ENCODE results near the gene ASCL5.

The ASCL5 gene

GRCh38 chr1:201074018-201074417 is 53.0 kb downstream of the ASCL5 start:
- TF ChIP-seq EZH2 (optimal IDR thresholded peaks at IDR 0.05; ENCODE audit: low read depth, low read length), result no peak
- TF ChIP-seq CTCF (IDR thresholded peaks at IDR 0.05; ENCODE audit: low read length), result no peak
- TF ChIP-seq EZH2phosphoT487 (IDR thresholded peaks at IDR 0.05; ENCODE audit: low read length), result no peak
- no peaks in the 10 kb centered on the region; the same call in 1 of the 2 replicates for H3K27me3 ChIP-seq (replicated peaks; ENCODE audit: insufficient read depth, low read length)
- H3F3A ChIP-seq (ENCODE audit: insufficient read depth, low read length), result no peaks in the 10 kb centered on the region

GRCh38 chr1:201072922-201073321 is 54.1 kb downstream of the ASCL5 start:
- no peaks in the 10 kb centered on the region for H3K9me2 ChIP-seq (replicated peaks; ENCODE audit: insufficient read depth, low read length)

More at GRCh38 chr1:201074018-201074417, 53.0 kb downstream of the ASCL5 start:
- H3K9me3 ChIP-seq (replicated peaks; ENCODE audit: insufficient read depth, low read length), result no peaks in the 10 kb centered on the region
- H4K20me1 ChIP-seq (ENCODE audit: insufficient read depth, low read length), result no peaks in the 10 kb centered on the region
- no peak overlapping the region for H3K4me2 ChIP-seq (ENCODE audit: low read depth, low read length)
- no peak overlapping the region for H3K9ac ChIP-seq (ENCODE audit: low read length)
- H3K4me1 ChIP-seq (ENCODE audit: low read length), result no peaks in the 10 kb centered on the region
- no peak overlapping the region for H3K27ac ChIP-seq (ENCODE audit: low read length)
- H2AFZ ChIP-seq (ENCODE audit: low read length), result no peak overlapping the region
- H3K36me3 ChIP-seq (replicated peaks; ENCODE audit: insufficient read depth, low read length), result no peaks in the 10 kb centered on the region
- no peak overlapping the region for H3K4me3 ChIP-seq (ENCODE audit: low read length)
- H3K9me2 ChIP-seq (replicated peaks; ENCODE audit: insufficient read depth, low read length), result no peaks in the 10 kb centered on the region
- no peaks in the 10 kb centered on the region for H3K79me2 ChIP-seq (ENCODE audit: low read length)
- no peak for DNase-seq

GRCh38 chr1:201072149-201072548 is 54.8 kb downstream of the ASCL5 start:
- no peak overlapping the region for H3K4me2 ChIP-seq (ENCODE audit: low read depth, low read length)
- no peaks in the 10 kb centered on the region for H3K36me3 ChIP-seq (replicated peaks; ENCODE audit: insufficient read depth, low read length)
- no peaks in the 10 kb centered on the region for H4K20me1 ChIP-seq (ENCODE audit: insufficient read depth, low read length)
- no peaks in the 10 kb centered on the region for H3K9me2 ChIP-seq (replicated peaks; ENCODE audit: insufficient read depth, low read length)
- no peak overlapping the region for H3K27ac ChIP-seq (ENCODE audit: low read length)
- H3K9me3 ChIP-seq (replicated peaks; ENCODE audit: insufficient read depth, low read length), result no peaks in the 10 kb centered on the region
- H3K4me3 ChIP-seq (ENCODE audit: low read length), result no peak overlapping the region
- no peak for DNase-seq
- H3K9ac ChIP-seq (ENCODE audit: low read length), result no peak overlapping the region
- H3K27me3 ChIP-seq (replicated peaks; ENCODE audit: insufficient read depth, low read length), result no peaks in the 10 kb centered on the region; the same call in 1 of the 2 replicates
- TF ChIP-seq EZH2phosphoT487 (IDR thresholded peaks at IDR 0.05; ENCODE audit: low read length), result no peak
- TF ChIP-seq EZH2 (optimal IDR thresholded peaks at IDR 0.05; ENCODE audit: low read depth, low read length), result no peak
- no peak for TF ChIP-seq CTCF (IDR thresholded peaks at IDR 0.05; ENCODE audit: low read length)
- H3F3A ChIP-seq (ENCODE audit: insufficient read depth, low read length), result no peaks in the 10 kb centered on the region
- no peak overlapping the region for H2AFZ ChIP-seq (ENCODE audit: low read length)
- no peaks in the 10 kb centered on the region for H3K4me1 ChIP-seq (ENCODE audit: low read length)
- no peaks in the 10 kb centered on the region for H3K79me2 ChIP-seq (ENCODE audit: low read length)

More at GRCh38 chr1:201072922-201073321, 54.1 kb downstream of the ASCL5 start:
- DNase-seq, result no peak
- H3F3A ChIP-seq (ENCODE audit: insufficient read depth, low read length), result no peaks in the 10 kb centered on the region
- H2AFZ ChIP-seq (ENCODE audit: low read length), result no peak overlapping the region
- H4K20me1 ChIP-seq (ENCODE audit: insufficient read depth, low read length), result no peaks in the 10 kb centered on the region
- no peak overlapping the region for H3K27ac ChIP-seq (ENCODE audit: low read length)
- no peaks in the 10 kb centered on the region for H3K79me2 ChIP-seq (ENCODE audit: low read length)
- no peaks in the 10 kb centered on the region for H3K4me1 ChIP-seq (ENCODE audit: low read length)
- H3K27me3 ChIP-seq (replicated peaks; ENCODE audit: insufficient read depth, low read length), result no peaks in the 10 kb centered on the region; the same call in 1 of the 2 replicates
- no peaks in the 10 kb centered on the region for H3K36me3 ChIP-seq (replicated peaks; ENCODE audit: insufficient read depth, low read length)
- H3K4me3 ChIP-seq (ENCODE audit: low read length), result no peak overlapping the region
- H3K9ac ChIP-seq (ENCODE audit: low read length), result no peak overlapping the region
- H3K4me2 ChIP-seq (ENCODE audit: low read depth, low read length), result no peak overlapping the region
- no peaks in the 10 kb centered on the region for H3K9me3 ChIP-seq (replicated peaks; ENCODE audit: insufficient read depth, low read length)
- TF ChIP-seq CTCF (IDR thresholded peaks at IDR 0.05; ENCODE audit: low read length), result no peak
- TF ChIP-seq EZH2 (optimal IDR thresholded peaks at IDR 0.05; ENCODE audit: low read depth, low read length), result no peak
- no peak for TF ChIP-seq EZH2phosphoT487 (IDR thresholded peaks at IDR 0.05; ENCODE audit: low read length)
